NCI-H1417 treated with DMSO at 0.1 percent for 48 hours (cell line): ENCODE results near the gene HIF1A.
A peak's percentile ranks its signal among the peaks of the same experiment; 100 is the strongest.
"Not testable (repeated sequence)": the region's sequence is repeated elsewhere in the genome, so short reads cannot be mapped to it uniquely, and the experiment has no call there.

Experiments used
- DNase-seq: peaks from one replicate; lab custom pipeline; 2025; lab: John Stamatoyannopoulos, UW

Gene HIF1A

GRCh38 chr14:61749264-61749663 is 54.0 kb downstream of the HIF1A start:
- no peak for DNase-seq

DNA sequence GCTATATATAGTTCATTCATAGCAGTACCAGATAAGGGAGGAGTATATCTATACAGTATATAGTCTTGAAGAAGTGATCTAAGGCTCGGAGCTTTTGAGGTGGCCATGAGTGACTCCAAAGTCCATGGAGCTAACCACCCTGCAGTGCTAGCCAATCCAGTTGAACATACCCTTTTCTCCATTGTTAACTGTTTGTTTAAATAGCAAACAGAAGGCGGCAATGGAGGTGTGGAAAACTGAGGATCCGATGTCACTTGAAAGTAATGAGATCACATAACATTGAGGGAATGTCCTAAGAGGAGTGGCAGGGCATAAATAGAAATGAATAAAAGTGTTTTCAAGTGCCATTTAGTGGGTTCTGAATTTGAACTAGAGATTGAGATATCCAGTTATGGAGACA is 54.6 kb downstream of the HIF1A start:
- no peak for DNase-seq

- DNase-seq = no peak
Observed at GRCh38 chr14:61750708-61751474, 55.6 kb downstream of the HIF1A start.

DNA sequence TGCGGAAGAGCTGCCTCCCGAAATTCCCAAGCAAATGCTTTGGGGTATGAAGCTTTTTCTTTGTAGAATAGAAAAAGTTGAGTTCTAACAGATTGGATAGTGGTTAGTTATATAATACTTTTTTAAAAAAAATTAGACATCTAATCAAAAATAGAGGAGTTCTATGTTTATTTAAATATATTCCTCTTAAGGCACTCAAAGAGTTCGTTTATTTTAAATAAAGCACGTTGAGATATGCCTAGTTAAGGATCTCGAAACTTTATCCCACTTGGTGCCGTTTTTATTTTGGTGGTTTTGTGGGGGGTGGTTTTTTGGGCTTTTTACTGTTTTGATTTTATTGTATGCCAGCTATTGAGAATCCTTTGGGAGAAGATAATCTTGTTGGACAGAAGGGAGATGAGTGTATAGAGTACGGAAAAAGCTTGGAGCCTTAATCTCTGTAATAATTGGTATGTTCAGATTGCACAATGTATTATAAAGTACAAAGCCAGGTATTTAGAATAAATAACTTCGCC is 56.2 kb downstream of the HIF1A start:
- DNase-seq = no peak

GRCh38 chr14:61752626-61753025 is 57.3 kb downstream of the HIF1A start:
- no peak for DNase-seq

DNA sequence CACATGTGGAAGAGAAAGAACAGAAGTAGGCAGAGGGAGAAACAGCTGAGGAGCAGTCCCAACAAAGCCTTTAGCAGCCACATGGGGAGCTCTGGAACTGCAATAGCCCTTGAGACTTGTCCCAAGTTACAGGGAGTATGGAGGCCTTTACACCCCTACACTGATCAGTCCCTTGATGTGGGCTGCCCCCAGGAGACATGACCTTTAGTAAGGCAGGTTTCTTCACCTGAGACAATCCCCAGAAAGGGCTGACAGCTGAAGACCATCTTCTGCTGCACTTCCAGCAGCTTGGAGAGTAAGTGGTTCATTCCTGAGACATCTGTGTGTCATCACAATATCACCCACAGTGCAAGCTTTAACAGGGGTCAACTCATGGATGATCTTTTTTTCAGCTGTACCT is 58.3 kb downstream of the HIF1A start:
- DNase-seq = no peak

- DNase-seq = no peak
Observed at GRCh38 chr14:61754627-61755381, 59.5 kb downstream of the HIF1A start.

DNA sequence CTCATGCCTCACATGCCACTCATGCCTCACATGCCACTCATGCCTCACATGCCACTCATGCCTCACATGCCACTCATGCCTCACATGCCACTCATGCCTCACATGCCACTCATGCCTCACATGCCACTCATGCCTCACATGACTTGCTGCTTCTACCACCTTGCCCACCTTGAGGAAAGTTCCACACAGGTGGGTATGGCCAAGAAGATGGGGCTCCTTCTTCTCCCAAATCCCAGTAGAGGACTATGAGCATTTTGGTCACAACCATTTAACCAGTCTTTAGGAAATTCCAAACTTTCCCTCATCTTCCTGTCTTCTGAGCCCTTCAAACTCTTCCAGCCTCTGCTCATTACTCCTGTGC is 60.0 kb downstream of the HIF1A start:
- DNase-seq = not testable (repeated sequence)

- DNase-seq = no peak
Observed at GRCh38 chr14:61756135-61756534, 60.8 kb downstream of the HIF1A start.

DNA sequence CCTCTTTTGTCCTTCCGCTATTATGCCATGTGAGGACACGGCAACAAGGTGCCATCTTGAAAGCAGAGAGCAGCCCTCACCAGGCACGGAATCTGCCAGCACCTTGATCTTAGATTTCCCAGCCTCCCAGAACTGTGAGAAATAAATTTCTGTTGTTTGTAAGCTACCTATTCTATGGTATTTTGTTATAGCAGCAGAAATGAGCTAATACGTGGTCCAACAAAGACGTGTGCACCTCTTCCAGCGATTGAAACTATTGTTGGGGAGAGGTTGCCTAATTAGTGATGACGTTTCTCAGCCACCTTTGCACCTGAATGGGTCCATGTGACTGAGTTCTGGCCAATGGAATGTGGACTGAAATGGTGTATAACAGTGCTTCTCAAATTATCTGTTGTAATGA is 64.6 kb downstream of the HIF1A start:
- no peak for DNase-seq

DNA sequence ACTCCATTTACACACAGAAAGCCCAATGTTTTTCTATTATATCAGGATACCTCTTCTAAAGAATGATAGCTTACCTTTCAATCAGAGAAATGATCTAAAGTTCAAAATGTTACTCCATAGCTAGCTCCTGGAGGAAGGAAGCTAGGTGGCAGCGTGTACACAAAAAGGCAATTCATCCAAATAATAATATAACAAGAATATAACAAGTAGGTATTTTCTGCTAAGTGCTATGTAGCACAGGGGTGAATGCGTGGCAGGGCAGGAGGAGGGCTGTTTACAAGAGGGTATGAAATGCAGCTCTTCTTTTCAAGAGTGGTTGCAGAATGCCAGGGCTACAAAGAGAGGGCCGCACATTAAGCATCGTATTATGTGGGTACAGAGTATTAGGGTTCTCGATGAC is 66.2 kb downstream of the HIF1A start:
- DNase-seq = no peak

GRCh38 chr14:61761959-61762786 is 66.9 kb downstream of the HIF1A start, which contains the start of gene SNAPC1:
Gene SNAPC1 (plus strand): TSS chr14:61762420. CDS start chr14:61762461, 41 bp downstream.
- DNase-seq = peak; percentile 97

DNA sequence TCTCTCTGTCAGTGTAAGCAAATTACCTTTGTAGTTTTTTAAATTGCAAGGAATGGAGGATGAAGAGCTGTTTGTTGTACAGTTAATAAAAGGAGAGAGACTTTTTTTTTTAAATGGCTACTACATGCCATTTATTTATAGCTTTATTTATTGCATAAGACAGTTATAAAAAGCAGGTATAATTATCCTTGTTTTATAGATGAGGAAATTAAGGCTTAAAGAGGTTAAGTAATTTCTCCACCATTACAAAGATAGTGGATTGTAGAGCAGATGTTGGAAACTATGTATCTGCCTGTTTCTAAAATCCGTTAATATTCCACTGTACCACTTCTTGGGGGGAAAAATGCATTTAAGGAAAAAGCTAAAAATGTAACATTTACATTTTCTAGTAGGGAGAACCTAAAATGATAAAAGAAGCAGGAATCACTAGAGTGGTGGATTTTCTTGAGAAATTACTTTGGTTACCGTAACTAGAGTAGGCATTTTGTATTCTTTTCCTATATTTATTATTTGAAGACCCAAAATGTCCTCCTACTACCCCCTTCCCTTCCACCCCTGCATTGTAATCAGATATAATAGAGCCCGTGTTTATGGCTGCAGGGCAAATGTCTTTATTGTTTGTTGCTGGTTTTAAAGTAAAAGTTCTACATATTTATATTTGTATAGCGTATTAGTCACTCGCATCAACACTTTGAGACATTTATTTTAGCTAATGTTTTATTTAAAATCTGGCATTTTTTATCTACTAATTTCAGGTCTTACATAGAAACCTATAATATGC is 69.2 kb downstream of the HIF1A start:
- DNase-seq = no peak

- no peak for DNase-seq
Observed at GRCh38 chr14:61765225-61765943, 70.1 kb downstream of the HIF1A start.

- no peak for DNase-seq
Observed at GRCh38 chr14:61766151-61766550, 70.8 kb downstream of the HIF1A start.

DNA sequence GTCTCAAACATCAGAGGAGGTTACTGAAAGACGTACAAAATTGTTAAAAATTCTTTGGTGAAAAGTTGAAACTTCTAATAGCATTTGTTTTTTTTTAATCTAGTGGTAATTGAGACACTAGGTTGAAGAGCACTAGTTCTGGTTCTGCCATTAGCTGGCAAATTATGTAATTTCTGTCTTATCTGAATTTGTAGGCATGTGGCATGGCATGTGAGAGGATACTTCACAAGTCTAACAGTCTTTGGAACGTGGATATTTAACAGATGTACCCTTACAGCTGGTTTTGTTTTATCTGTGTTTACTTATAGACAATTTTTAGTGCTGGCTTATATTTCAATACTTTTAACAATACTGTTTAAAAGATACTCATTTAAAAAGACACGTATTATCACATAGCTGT is 72.9 kb downstream of the HIF1A start:
- no peak for DNase-seq

DNA sequence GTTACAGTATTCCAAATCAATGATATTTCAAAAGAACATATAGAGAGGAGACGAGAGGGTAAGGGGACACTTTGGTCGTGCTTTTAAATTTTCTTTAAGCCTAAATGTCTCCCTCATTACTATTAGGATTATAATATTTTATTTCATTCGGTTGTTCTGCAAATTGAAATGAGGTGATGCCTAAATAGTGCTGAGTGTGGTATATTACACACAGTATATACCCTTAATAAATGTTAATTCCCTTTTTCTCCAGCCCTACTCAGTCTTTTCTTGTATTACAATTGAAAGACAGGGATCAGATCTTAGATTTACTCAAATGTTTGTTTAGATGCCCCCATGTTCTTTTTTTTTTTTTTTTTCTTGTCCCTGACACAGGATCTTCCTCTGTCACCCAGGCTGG is 74.6 kb downstream of the HIF1A start:
- no peak for DNase-seq

DNA sequence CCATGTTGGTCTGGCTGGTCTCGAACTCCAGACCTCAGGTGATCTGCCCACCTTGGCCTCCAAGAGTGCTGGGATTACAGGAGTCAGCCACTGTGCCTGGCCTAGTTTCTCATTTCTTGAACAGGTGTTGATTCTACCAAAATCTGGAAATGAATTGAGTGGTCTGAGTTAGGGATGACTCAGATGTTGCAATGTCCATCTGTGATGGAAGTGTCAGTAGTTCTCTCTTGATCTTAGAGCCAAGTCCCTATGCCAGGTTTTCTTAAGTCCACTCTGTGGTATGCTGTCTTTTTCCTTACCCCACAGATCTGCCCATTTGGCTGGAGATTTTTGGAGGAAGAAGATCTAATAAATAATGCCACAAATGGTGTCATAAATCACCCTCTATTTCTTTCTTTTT is 79.5 kb downstream of the HIF1A start:
- no peak for DNase-seq

DNA sequence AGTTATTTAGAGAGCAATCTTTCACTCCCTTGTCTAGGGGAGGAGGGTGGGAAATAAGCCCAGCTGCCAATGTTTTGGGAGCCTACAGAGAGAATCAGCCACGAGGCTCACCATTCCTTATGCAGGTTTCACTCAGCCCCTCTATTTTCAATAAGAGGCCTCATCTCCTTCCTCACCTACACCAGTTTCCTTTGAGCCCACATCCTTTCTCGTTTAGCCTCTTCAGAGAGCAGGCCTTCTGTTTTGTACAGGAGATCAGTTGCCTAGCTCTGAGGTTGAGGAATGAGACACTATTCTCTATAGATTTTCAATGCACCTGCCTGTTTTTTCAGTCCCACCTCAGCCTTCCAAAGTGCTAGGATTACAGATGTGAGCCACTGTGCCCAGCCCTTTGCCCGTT is 84.8 kb downstream of the HIF1A start:
- no peak for DNase-seq

DNA sequence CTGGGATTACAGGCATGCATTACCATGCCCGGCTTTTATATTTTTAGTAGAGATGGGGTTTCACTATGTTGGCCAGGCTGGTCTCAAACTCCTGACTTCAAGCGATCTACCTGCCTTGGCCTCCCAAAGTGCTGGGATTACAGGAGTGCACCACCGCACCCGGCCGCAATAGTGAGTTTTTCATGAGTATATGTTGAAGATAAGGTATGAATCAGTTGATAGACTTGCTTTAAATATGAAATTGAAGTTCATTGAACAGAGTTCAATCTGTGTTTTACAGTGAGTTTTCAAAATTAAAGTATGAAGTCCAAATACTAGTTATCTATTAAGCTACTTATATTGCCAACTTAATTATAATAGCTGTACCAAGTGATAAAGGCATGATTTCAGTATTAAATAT is 102.0 kb downstream of the HIF1A start:
- no peak for DNase-seq
